ENCODE results near the gene RNF141.

Gene RNF141, protein sequence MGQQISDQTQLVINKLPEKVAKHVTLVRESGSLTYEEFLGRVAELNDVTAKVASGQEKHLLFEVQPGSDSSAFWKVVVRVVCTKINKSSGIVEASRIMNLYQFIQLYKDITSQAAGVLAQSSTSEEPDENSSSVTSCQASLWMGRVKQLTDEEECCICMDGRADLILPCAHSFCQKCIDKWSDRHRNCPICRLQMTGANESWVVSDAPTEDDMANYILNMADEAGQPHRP

DNA sequence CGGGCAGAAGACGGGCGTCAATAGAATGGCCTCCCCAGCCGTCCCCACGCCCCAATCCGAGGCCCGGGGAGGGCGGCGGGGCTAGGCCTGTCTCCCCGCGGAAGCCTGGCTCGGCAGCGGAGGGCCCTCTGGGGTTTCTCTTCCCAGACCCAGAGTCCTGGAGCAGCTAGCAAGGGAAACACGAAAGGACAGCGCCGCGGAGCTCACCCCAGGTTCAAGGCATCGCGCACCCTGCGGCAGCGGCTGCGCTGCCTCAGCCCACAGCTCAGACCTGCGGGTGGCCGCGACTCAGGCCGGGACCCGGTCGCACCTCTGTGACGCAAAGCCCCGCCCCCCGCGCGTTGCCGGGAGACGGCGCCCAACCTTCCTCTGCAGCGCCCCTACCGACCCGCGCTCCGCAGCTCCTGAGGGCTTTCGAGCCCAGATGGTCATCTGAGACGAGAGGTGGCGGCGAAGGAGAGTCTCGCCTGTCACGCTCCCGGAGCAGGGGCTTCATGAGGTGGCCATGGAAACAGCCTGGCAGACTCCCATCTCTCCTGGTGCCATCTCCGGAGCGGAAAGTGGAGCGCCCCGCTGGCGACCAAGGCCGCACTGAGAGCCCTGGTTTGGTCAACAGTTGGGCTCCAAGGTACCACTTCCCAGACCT lies at the start of gene RNF141:
Gene RNF141 (minus strand): TSS at position 273 of the 646 bp plus-strand sequence. CDS start 7,029 bp downstream, outside the sequence.
- H3K27ac ChIP-seq (ENCODE audit: low read length): peak within 1 kb of the TSS; percentile 16

GRCh38 chr11:10590218-10590915 lies 49.4 kb upstream of the RNF141 start:
- Histone ChIP-seq H3K4me3 (ENCODE audit: low read length) (no peak overlapping the region), H3K27me3 (ENCODE audit: insufficient read depth, low read length) (no peaks in the 10 kb centered on the region), H3K9me3 (ENCODE audit: insufficient read depth, low read depth, low read length) (no peaks in the 10 kb centered on the region), H3K9ac (ENCODE audit: low read depth, low read length) (no peak overlapping the region), H3K36me3 (ENCODE audit: insufficient read depth, low read depth, low read length) (no peaks in the 10 kb centered on the region), H3K27ac (ENCODE audit: low read length) (no peak overlapping the region), H3K4me1 (ENCODE audit: insufficient read depth, low read length) (no peaks in the 10 kb centered on the region; the same call in 1 of the 2 replicates)

More for the DNA sequence above, at the start of gene RNF141:
- Histone ChIP-seq H3K9me3 (ENCODE audit: insufficient read depth, low read depth, low read length) (no peaks in the 10 kb centered on the region), H3K4me3 (ENCODE audit: low read length) (peak within 1 kb of the TSS; percentile 88), H3K9ac (ENCODE audit: low read depth, low read length) (peak within 1 kb of the TSS; percentile 82; the same call in 1 of the 2 replicates), H3K36me3 (ENCODE audit: insufficient read depth, low read depth, low read length) (no peaks in the 10 kb centered on the region), H3K27me3 (ENCODE audit: insufficient read depth, low read length) (peaks cover 17% of the 10 kb centered on the region), H3K4me1 (ENCODE audit: insufficient read depth, low read length) (peaks cover 6% of the 10 kb centered on the region; the same call in 1 of the 2 replicates)

DNA sequence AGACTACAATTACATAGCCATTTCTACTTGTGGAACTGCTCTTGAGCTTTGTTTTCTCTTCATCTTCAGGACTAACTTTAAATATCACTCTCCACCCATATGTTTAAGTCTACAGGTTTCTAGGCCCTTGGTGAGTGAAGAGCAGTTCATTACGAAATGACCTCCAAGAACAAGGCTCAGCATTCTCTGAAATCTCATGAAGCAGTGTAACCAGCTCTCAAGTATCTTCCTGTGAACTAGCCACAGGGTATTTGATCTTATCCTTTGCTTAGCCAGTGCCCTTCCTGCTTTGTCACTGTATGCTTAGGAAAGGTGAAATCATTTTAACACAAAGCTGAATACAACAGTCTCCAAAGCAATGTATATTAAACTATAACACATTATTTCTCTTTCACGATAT lies 47.9 kb upstream of the RNF141 start:
- Histone ChIP-seq H3K9ac (ENCODE audit: low read depth, low read length) (no peak overlapping the region), H3K27ac (ENCODE audit: low read length) (no peak overlapping the region), H3K4me3 (ENCODE audit: low read length) (no peak overlapping the region), H3K4me1 (ENCODE audit: insufficient read depth, low read length) (peaks cover 2% of the 10 kb centered on the region), H3K36me3 (ENCODE audit: insufficient read depth, low read depth, low read length) (no peaks in the 10 kb centered on the region), H3K9me3 (ENCODE audit: insufficient read depth, low read depth, low read length) (no peaks in the 10 kb centered on the region), H3K27me3 (ENCODE audit: insufficient read depth, low read length) (no peaks in the 10 kb centered on the region)

DNA sequence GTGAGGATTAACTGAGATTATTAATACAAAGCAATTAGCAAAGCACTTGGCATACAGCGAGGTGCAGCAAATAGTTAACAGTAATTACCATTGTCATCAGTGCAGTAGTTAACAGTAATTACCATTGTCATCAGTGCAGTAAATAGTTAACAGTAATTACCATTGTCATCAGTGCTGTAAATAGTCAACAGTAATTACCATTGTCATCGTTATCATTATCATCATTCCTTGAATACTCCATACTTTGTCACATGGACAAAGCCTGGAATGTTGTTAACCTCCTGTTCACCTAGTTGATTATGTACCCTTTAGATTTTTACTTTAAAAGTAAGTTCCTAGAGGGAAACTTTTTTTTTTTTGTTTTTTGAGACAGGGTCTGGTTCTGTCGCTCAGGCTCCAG lies 47.0 kb upstream of the RNF141 start:
- Histone ChIP-seq H3K9me3 (ENCODE audit: insufficient read depth, low read depth, low read length) (no peaks in the 10 kb centered on the region), H3K27ac (ENCODE audit: low read length) (no peak overlapping the region), H3K27me3 (ENCODE audit: insufficient read depth, low read length) (no peaks in the 10 kb centered on the region), H3K36me3 (ENCODE audit: insufficient read depth, low read depth, low read length) (no peaks in the 10 kb centered on the region), H3K9ac (ENCODE audit: low read depth, low read length) (no peak overlapping the region), H3K4me1 (ENCODE audit: insufficient read depth, low read length) (peaks cover 2% of the 10 kb centered on the region), H3K4me3 (ENCODE audit: low read length) (no peak overlapping the region)

GRCh38 chr11:10587388-10587787 lies 46.4 kb upstream of the RNF141 start:
- no peaks in the 10 kb centered on the region for H3K27me3 ChIP-seq (ENCODE audit: insufficient read depth, low read length)
- no peak overlapping the region for H3K4me3 ChIP-seq (ENCODE audit: low read length)
- no peak overlapping the region for H3K9ac ChIP-seq (ENCODE audit: low read depth, low read length)
- H3K27ac ChIP-seq (ENCODE audit: low read length): no peak overlapping the region
- peaks cover 2% of the 10 kb centered on the region; the same call in 1 of the 2 replicates for H3K4me1 ChIP-seq (ENCODE audit: insufficient read depth, low read length)
- no peaks in the 10 kb centered on the region for H3K36me3 ChIP-seq (ENCODE audit: insufficient read depth, low read depth, low read length)
- no peaks in the 10 kb centered on the region for H3K9me3 ChIP-seq (ENCODE audit: insufficient read depth, low read depth, low read length)

DNA sequence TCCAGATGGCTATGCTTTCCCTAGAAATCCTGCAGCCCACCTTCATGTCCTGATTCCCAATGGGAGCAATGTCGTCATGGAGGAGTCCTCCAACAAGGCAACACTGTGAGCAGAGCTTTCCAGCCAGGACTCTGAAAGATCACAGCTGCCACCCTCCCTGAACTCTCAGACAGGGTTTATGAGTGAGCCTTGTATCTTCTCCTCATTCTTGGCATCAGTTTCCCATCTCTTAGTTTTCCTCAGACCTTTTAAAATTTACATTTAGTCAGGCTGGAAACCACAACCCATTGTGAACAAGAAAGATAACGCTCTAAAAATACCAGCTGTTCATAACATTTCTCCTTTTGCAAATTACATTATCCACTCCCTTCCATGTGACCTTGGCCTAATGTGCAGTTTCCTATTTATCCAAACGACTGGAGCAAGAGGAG lies 43.1 kb upstream of the RNF141 start:
- Histone ChIP-seq H3K4me1 (ENCODE audit: insufficient read depth, low read length) (peaks cover 2% of the 10 kb centered on the region; the same call in 1 of the 2 replicates), H3K9me3 (ENCODE audit: insufficient read depth, low read depth, low read length) (no peaks in the 10 kb centered on the region), H3K9ac (ENCODE audit: low read depth, low read length) (no peak overlapping the region), H3K4me3 (ENCODE audit: low read length) (no peak overlapping the region), H3K27me3 (ENCODE audit: insufficient read depth, low read length) (no peaks in the 10 kb centered on the region), H3K27ac (ENCODE audit: low read length) (no peak overlapping the region), H3K36me3 (ENCODE audit: insufficient read depth, low read depth, low read length) (no peaks in the 10 kb centered on the region)

DNA sequence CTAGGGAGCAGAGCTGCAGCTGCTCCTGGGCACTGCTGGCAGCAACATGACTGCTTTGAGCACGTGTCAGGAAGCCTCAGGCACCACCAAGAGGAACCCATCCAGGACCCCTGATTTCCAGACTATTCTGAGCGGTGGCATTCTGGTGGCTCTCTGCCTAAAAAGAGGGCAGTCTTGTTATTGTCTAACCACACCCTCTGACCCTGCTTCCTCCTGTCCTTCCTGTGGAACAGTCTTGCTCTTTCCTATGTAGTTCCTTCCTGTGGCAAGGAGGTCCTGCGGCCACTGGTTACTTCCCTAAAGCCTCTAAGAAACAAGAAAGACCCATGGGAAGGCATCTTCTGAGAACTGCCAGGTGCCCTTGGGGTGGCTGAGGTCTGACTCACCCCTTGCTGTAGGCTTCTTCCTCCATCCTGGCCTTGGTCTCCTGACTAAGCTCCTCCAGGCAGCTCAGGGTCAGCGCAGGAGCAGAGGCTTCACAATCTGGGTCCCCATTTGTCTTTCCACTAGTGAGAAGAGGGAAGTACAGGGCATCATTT lies 40.6 kb upstream of the RNF141 start:
- H3K4me1 ChIP-seq (ENCODE audit: insufficient read depth, low read length): peaks cover 2% of the 10 kb centered on the region; the same call in 1 of the 2 replicates
- no peaks in the 10 kb centered on the region for H3K9me3 ChIP-seq (ENCODE audit: insufficient read depth, low read depth, low read length)
- no peak overlapping the region for H3K4me3 ChIP-seq (ENCODE audit: low read length)
- no peak overlapping the region for H3K9ac ChIP-seq (ENCODE audit: low read depth, low read length)
- no peak overlapping the region for H3K27ac ChIP-seq (ENCODE audit: low read length)
- no peaks in the 10 kb centered on the region for H3K36me3 ChIP-seq (ENCODE audit: insufficient read depth, low read depth, low read length)
- no peaks in the 10 kb centered on the region for H3K27me3 ChIP-seq (ENCODE audit: insufficient read depth, low read length)

GRCh38 chr11:10580623-10581022 lies 39.6 kb upstream of the RNF141 start:
- Histone ChIP-seq H3K4me1 (ENCODE audit: insufficient read depth, low read length) (peaks cover 2% of the 10 kb centered on the region; the same call in 1 of the 2 replicates), H3K4me3 (ENCODE audit: low read length) (no peak overlapping the region), H3K36me3 (ENCODE audit: insufficient read depth, low read depth, low read length) (no peaks in the 10 kb centered on the region), H3K27me3 (ENCODE audit: insufficient read depth, low read length) (no peaks in the 10 kb centered on the region), H3K9ac (ENCODE audit: low read depth, low read length) (no peak overlapping the region), H3K9me3 (ENCODE audit: insufficient read depth, low read depth, low read length) (no peaks in the 10 kb centered on the region), H3K27ac (ENCODE audit: low read length) (no peak overlapping the region)

DNA sequence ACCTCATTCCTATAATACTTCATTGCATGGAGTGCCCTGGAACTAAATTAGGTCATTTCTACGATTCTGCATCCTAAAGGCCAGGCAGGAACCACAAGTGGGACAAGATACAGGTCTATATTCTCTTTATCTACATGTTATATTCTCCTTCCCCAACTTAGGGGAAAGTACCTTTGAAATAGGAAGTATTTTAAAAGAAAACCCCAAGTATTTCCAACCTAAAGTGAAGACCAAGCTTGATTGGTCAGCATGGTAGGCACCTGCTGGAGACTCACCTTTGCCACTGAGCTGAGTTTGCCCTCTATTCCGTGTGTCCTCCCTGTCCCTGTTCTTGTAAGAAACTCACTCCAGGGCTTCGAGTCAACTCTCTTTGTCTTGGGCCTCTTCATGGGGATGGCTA lies 38.7 kb upstream of the RNF141 start:
- Histone ChIP-seq H3K4me3 (ENCODE audit: low read length) (no peak overlapping the region), H3K27me3 (ENCODE audit: insufficient read depth, low read length) (no peaks in the 10 kb centered on the region), H3K9ac (ENCODE audit: low read depth, low read length) (no peak overlapping the region), H3K27ac (ENCODE audit: low read length) (no peak overlapping the region), H3K9me3 (ENCODE audit: insufficient read depth, low read depth, low read length) (no peaks in the 10 kb centered on the region), H3K4me1 (ENCODE audit: insufficient read depth, low read length) (no peaks in the 10 kb centered on the region), H3K36me3 (ENCODE audit: insufficient read depth, low read depth, low read length) (no peaks in the 10 kb centered on the region)

- 0 out of 2 replicates have a peak, but pooled peaks cover 3% of the 10 kb centered on the region for H3K4me1 ChIP-seq (ENCODE audit: insufficient read depth, low read length)
- no peaks in the 10 kb centered on the region for H3K27me3 ChIP-seq (ENCODE audit: insufficient read depth, low read length)
- H3K9me3 ChIP-seq (ENCODE audit: insufficient read depth, low read depth, low read length): no peaks in the 10 kb centered on the region
- H3K9ac ChIP-seq (ENCODE audit: low read depth, low read length): no peak overlapping the region
- H3K36me3 ChIP-seq (ENCODE audit: insufficient read depth, low read depth, low read length): no peaks in the 10 kb centered on the region
- no peak overlapping the region for H3K27ac ChIP-seq (ENCODE audit: low read length)
- no peak overlapping the region for H3K4me3 ChIP-seq (ENCODE audit: low read length)
Observed at GRCh38 chr11:10576035-10576398, 35.0 kb upstream of the RNF141 start.

- Histone ChIP-seq H3K27me3 (ENCODE audit: insufficient read depth, low read length) (no peaks in the 10 kb centered on the region), H3K9me3 (ENCODE audit: insufficient read depth, low read depth, low read length) (no peaks in the 10 kb centered on the region), H3K9ac (ENCODE audit: low read depth, low read length) (no peak overlapping the region), H3K4me3 (ENCODE audit: low read length) (no peak overlapping the region), H3K36me3 (ENCODE audit: insufficient read depth, low read depth, low read length) (no peaks in the 10 kb centered on the region), H3K4me1 (ENCODE audit: insufficient read depth, low read length) (0 out of 2 replicates have a peak, but pooled peaks cover 3% of the 10 kb centered on the region), H3K27ac (ENCODE audit: low read length) (no peak overlapping the region)
Observed at GRCh38 chr11:10575346-10576034, 34.5 kb upstream of the RNF141 start.

Measured in iPS-20b (cell line).